ENCODE data around the gene ADAMTS1.

DNA sequence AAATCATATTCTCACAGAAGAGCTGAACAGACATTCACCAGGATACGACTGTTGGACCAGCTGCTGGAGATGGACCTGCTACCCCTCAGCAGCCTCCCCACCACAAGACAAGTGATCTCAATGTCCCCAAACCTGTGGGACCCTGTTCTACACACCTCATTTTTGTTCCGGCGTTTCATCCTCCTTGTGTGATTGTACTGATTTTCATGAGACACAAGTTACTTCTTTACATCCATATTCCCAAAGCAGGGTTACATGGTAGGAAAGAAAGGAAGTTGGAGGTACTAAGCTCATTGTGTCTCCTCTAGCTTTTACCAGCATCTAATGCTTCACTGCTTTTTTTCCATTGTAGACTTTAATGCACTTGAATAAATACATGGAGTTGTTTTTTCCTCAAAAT, 8.7 kb downstream of the ADAMTS1 start:
- TF ChIP-seq, protein P1, sequence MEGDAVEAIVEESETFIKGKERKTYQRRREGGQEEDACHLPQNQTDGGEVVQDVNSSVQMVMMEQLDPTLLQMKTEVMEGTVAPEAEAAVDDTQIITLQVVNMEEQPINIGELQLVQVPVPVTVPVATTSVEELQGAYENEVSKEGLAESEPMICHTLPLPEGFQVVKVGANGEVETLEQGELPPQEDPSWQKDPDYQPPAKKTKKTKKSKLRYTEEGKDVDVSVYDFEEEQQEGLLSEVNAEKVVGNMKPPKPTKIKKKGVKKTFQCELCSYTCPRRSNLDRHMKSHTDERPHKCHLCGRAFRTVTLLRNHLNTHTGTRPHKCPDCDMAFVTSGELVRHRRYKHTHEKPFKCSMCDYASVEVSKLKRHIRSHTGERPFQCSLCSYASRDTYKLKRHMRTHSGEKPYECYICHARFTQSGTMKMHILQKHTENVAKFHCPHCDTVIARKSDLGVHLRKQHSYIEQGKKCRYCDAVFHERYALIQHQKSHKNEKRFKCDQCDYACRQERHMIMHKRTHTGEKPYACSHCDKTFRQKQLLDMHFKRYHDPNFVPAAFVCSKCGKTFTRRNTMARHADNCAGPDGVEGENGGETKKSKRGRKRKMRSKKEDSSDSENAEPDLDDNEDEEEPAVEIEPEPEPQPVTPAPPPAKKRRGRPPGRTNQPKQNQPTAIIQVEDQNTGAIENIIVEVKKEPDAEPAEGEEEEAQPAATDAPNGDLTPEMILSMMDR (IDR thresholded peaks at IDR 0.05 in 4 of 5, conservative IDR thresholded peaks at IDR 0.05 in 1 of 5) = no peak
- TF ChIP-seq POLR2A (IDR thresholded peaks at IDR 0.05) = no peak
